Activated CD4-positive, alpha-beta T cell treated with anti-CD3 and anti-CD28 coated beads, Interleukin-2, amount 10 ng/mL, durations not matched to agents 24 days and 14 days (primary cell): Measurements from ENCODE around the gene TAF11L13. TPM values are rescaled to one million over a fixed set of nuclear protein-coding genes. Genes with fewer than 3 reads are reported as not detected.
"Not testable (repeated sequence)": the region's sequence is repeated elsewhere in the genome, so short reads cannot be mapped to it uniquely, and the experiment has no call there.

Experiments
- DNase-seq: peaks from one replicate; pipeline ENCODE4 v3.0.0; 2022
- H3K27ac Mint-ChIP-seq: one replicate; pipeline ENCODE4 v1.8.0; 2022; ENCODE audit warnings: mild to moderate bottlenecking, mixed read lengths
- H3K27me3 Mint-ChIP-seq: one replicate; pipeline ENCODE4 v1.8.0; 2022; ENCODE audit warnings: mixed read lengths
- H3K36me3 Mint-ChIP-seq: one replicate; pipeline ENCODE4 v1.8.0; 2022; ENCODE audit warnings: low read depth, mild to moderate bottlenecking, mixed read lengths
- H3K4me1 Mint-ChIP-seq: one replicate; pipeline ENCODE4 v1.8.0; 2021; ENCODE audit warnings: mixed read lengths
- H3K4me3 Mint-ChIP-seq: one replicate; pipeline ENCODE4 v1.8.0; 2022; ENCODE audit warnings: mild to moderate bottlenecking, moderate library complexity, mixed read lengths
- H3K9me3 Mint-ChIP-seq: one replicate; pipeline ENCODE4 v1.8.0; 2021; ENCODE audit warnings: mixed read lengths
- intact Hi-C: fragments of 100-400 bp; cut with micrococcal nuclease; formaldehyde crosslinking; loops from one replicate; pipeline ENCODE4 v1.15.1; 2023
- total RNA-seq: library from RNA; stranded (reverse); gene quantifications from 2 replicates; pipeline ENCODE4 v1.2.3, GENCODE V29; 2022

The TAF11L13 gene
- total RNA-seq, 1 donor from 2014 or later = not detected

DNA sequence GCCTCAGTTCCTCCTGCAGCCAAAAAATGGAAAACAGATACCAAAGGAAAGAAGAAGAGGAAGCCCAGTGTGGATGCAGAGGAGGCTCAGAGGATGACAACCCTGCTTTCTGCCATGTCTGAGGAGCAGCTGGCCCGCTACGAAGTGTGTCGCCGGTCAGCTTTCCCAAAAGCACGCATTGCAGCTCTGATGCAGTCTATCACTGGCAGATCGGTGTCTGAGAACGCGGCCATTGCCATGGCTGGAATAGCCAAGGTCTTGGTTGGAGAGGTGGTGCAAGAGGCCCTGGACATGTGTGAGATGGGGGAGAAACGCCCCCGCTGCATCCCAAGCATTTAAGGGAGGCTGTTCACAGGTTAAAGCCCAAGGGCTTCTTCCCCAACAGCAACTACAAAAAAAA, 17.3 kb downstream of the TAF11L13 start:
- H3K9me3 Mint-ChIP-seq, H3K4me3 Mint-ChIP-seq, H3K27me3 Mint-ChIP-seq, H3K36me3 Mint-ChIP-seq, H3K27ac Mint-ChIP-seq, intact Hi-C loops, DNase-seq, H3K4me1 Mint-ChIP-seq: not testable (repeated sequence)

DNA sequence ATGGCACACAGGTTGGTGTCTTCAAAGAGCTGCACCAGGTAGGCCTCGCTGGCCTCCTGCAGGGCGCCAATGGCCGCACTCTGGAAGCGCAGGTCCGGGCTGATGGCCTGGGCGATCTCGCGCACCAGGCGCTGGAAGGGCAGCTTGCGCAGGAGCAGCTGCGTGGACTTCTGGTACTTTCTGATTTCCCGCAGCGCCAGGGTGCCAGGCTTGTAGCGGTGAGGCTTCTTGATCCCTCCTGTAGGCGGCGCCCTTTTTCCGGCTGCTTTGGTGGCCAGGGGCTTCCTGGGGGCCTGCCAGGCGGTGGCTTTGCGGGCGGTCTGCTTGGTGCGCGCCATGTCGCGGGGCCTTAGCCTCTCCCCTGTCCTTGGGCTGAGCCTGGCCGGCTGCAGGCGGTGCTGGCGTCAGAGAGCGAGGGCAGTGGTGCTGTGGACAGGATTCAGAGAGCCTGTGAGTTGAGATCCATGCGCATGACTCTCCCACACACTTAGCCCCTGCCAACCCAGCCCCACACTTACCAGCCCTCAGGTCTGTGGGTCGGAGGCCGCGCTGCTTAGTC, 23.4 kb downstream of the TAF11L13 start:
- intact Hi-C loops = not testable (repeated sequence)

DNA sequence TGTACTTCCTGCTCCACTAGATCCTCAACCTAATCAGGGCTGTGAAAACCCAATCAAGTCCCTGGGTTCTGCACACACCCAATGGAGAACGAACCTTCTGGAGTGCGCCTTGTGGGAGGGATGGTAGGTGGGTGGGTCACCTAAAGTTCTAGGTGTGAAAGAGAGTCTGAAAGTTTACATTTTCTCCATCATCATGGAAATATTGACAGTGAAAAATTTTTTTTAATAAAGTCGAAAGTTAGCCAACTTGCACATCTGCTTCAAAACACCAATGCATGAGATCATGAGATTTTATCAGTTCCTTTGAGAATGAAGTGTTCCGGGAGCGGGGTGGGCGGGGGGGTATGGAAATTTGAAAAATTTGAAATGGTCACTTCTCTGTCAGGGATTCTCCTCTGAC, 24.0 kb downstream of the TAF11L13 start:
- intact Hi-C loops = no loop called here
- Mint-ChIP-seq H3K27me3 (no peaks in the 10 kb centered on the region), H3K4me3 (no peak overlapping the region), H3K36me3 (no peaks in the 10 kb centered on the region), H3K27ac (no peak overlapping the region), H3K9me3 (peaks cover 5% of the 10 kb centered on the region), H3K4me1 (no peaks in the 10 kb centered on the region)
- DNase-seq = no peak

More for the DNA sequence above, 23.4 kb downstream of the TAF11L13 start:
- H3K4me1 Mint-ChIP-seq, DNase-seq, H3K27ac Mint-ChIP-seq, H3K27me3 Mint-ChIP-seq, H3K4me3 Mint-ChIP-seq, H3K36me3 Mint-ChIP-seq, H3K9me3 Mint-ChIP-seq: not testable (repeated sequence)

DNA sequence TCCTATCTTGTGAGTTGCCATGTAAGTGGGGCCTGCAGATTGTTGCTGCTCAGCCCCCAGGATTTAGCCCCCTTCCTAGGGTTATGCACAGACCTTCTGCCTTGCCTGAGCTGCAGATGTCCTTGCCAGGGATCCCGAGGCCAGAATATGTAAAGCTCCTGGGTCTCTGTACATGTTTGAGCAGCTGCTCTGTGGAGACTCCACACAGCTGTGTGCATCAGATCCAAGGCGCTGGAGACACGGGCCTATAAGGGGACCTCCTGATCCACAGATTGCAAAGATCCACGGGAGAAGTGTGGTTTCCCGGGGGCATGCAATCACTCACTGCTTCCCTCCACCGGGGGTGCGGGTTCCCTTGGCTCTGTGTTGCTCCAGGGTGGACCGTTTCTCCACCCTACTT, 31.3 kb downstream of the TAF11L13 start:
- Mint-ChIP-seq H3K4me3 (no peak overlapping the region), H3K36me3 (no peaks in the 10 kb centered on the region), H3K4me1 (no peaks in the 10 kb centered on the region), H3K27ac (no peak overlapping the region), H3K9me3 (peaks cover 20% of the 10 kb centered on the region), H3K27me3 (no peaks in the 10 kb centered on the region)
- intact Hi-C loops = no loop called here
- no peak for DNase-seq

DNA sequence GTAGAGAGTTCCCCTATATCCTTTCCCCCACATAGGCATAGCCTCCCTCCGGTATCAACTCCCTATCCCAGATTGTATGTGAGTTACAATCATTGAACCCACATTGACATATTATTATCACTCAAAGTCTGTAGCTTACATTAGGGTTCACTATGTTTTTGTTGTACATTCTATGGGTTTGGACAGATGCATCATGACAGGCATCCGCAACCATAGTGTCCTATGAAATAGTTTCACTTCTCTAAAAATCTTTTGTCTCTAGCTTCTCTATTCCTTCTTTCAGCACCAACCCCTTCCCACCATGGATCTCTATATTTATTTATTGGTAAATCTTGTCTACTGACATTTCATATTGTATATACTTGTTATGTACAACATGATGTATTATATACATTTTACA, 33.9 kb downstream of the TAF11L13 start:
- Mint-ChIP-seq H3K36me3 (no peaks in the 10 kb centered on the region), H3K27ac (no peak overlapping the region), H3K9me3 (peaks cover 16% of the 10 kb centered on the region), H3K4me3 (no peak overlapping the region), H3K27me3 (no peaks in the 10 kb centered on the region), H3K4me1 (no peaks in the 10 kb centered on the region)
- no peak for DNase-seq
- intact Hi-C loops = no loop called here

DNA sequence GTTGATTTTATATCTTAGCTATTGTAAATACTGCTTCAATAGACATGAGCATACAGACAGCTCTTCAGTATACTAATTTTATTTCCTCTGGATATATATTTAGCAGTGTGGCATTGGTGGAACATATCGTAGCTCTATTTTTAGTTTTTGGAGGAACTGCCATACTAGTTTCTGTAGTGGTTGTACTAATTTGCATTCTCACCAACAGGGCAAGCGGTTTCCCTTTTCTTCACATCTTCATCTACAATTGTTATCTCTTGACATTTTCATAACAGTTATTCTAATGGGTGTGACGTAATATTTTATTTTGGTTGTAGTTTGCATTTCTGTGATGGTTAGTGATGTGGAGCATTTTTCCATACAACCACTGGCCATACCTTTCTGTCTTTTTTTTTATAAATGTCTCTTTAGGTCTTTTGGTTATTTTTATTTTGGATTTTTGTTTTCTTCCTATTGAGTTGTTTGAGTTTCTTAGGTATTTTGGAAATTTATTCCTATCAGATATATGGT, 34.9 kb downstream of the TAF11L13 start:
- DNase-seq = no peak
- H3K4me1 Mint-ChIP-seq = no peaks in the 10 kb centered on the region
- intact Hi-C loops = no loop called here
- no peak overlapping the region for H3K27ac Mint-ChIP-seq
- no peak overlapping the region for H3K4me3 Mint-ChIP-seq
- H3K36me3 Mint-ChIP-seq = no peaks in the 10 kb centered on the region
- peaks cover 18% of the 10 kb centered on the region for H3K9me3 Mint-ChIP-seq
- H3K27me3 Mint-ChIP-seq = no peaks in the 10 kb centered on the region

DNA sequence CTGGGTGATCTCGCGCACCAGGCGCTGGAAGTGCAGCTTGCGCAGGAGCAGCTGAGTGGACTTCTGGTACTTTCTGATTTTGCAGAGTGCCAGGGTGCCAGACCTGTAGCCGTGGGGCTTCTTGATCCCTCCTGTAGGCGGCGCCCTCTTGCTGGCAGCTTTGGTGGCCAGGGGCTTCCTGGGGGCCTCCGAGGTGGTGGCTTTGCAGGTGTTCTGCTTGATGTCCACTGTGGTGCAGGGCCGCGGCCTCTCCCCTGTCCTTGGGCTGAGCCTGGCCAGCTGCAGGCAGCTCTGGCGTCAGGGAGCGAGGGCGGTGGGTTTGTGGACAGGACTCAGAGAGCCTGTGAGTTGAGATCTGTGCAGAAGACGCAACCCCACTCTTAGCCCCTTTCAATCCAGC, 38.5 kb downstream of the TAF11L13 start:
- H3K4me3 Mint-ChIP-seq = no peak overlapping the region
- DNase-seq = no peak
- H3K27me3 Mint-ChIP-seq = no peaks in the 10 kb centered on the region
- peaks cover 10% of the 10 kb centered on the region for H3K9me3 Mint-ChIP-seq
- H3K27ac Mint-ChIP-seq = no peak overlapping the region
- intact Hi-C loops = no loop called here
- H3K36me3 Mint-ChIP-seq = no peaks in the 10 kb centered on the region
- H3K4me1 Mint-ChIP-seq = no peaks in the 10 kb centered on the region

DNA sequence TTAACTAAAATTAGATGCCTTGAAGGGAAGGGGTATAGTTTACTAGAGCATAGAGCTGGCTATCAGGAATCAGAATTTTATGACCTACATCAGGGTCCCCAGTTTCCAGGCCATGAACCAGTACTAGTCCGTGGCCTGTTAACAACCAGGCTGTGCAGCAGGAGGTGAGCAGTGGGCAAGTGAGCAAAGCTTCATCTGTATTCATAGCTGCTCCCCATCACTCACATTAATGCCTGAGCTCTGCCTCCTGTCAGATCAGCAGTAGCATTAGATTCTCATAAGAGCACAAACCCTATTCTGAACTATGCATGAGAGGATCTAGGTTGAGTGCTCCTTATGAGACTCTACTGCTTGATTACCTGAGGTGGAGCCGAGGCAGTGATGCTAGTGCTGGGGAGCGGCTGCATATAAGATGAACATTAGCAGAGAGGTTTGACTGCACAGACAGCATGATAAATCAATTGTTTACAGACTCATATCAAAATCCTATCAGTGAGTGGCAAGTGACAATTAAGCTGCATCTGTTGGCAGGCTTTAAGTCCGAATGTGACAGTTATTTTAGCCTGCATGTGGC, 47.0 kb downstream of the TAF11L13 start:
- Mint-ChIP-seq H3K36me3 (no peaks in the 10 kb centered on the region), H3K27me3 (no peaks in the 10 kb centered on the region), H3K27ac (no peak overlapping the region), H3K4me1 (no peaks in the 10 kb centered on the region), H3K4me3 (no peak overlapping the region), H3K9me3 (no peaks in the 10 kb centered on the region)
- DNase-seq = no peak
- intact Hi-C loops = no loop called here

DNA sequence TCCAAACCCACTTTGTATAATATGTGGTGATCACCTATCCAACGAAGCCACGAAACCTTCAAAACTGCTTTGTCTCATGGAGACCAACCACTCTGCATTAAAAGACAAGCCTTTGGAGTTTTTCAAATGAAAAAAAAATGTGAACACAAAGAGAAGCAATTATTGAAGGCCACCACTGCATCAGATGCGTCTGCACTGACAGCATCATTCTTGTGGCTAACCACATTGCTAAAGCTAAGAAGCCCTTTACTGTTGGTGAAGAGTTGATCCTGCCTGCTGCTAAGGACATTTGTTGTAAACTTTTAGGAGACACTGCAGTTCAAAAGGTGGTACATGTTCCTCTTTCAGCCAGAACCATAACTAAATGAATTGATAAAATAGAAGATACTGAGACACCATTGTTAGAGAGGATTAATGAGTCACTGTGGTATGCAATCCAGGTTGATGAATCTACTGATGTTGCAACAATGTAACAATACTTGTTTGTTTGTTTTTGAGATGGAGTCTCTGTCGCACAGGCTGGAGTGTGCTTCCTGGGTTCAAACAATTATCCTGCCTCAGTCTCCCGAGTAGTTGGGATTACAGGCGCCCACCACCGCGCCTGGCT, 47.8 kb downstream of the TAF11L13 start:
- intact Hi-C loops = no loop called here
- Mint-ChIP-seq H3K9me3 (no peaks in the 10 kb centered on the region), H3K27ac (no peak overlapping the region), H3K4me1 (no peaks in the 10 kb centered on the region), H3K36me3 (no peaks in the 10 kb centered on the region), H3K27me3 (no peaks in the 10 kb centered on the region), H3K4me3 (no peak overlapping the region)
- DNase-seq = no peak

DNA sequence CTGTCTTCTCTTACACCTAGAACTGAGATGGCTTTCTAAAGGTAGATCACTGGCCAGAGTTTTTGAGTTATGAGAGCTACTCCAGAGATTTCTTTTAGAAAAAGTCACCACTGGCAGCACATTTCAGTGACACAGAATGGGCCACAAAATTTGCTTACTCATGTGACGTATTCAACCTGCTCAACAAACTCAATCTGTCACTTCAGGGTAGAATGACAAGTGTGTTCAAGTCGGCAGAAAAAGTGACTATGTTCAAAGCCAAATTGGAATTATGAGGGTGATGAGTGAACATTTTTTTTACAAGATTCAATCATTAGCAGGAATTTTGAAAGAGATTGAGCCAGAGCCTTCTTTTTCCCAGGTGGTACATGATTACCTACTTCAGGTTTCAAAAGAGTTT, 48.8 kb downstream of the TAF11L13 start:
- Mint-ChIP-seq H3K4me3 (no peak overlapping the region), H3K36me3 (no peaks in the 10 kb centered on the region), H3K9me3 (no peaks in the 10 kb centered on the region), H3K27ac (no peak overlapping the region), H3K4me1 (no peaks in the 10 kb centered on the region), H3K27me3 (no peaks in the 10 kb centered on the region)
- intact Hi-C loops = no loop called here
- no peak for DNase-seq

Other genes with a start within 250 kb of the TAF11L13 start
- gene TAF11L2, start 133.9 kb upstream of the TAF11L13 start, total RNA-seq = not detected in 2 replicates
- gene TAF11L3, start 113.7 kb upstream of the TAF11L13 start, total RNA-seq = not detected in 2 replicates
- gene TAF11L4, start 110.3 kb upstream of the TAF11L13 start, total RNA-seq = not detected in 2 replicates
- gene TAF11L5, start 106.9 kb upstream of the TAF11L13 start, total RNA-seq = not detected in 2 replicates
- not detected in 2 replicates for gene TAF11L6, start 103.4 kb upstream of the TAF11L13 start, total RNA-seq
- not detected in 2 replicates for gene TAF11L7, start 46.3 kb upstream of the TAF11L13 start, total RNA-seq
- gene TAF11L8, start 41.1 kb upstream of the TAF11L13 start, total RNA-seq = not detected in 2 replicates
- not detected in 2 replicates for gene TAF11L9, start 37.7 kb upstream of the TAF11L13 start, total RNA-seq
- not detected in 2 replicates for gene TAF11L10, start 34.3 kb upstream of the TAF11L13 start, total RNA-seq
- not detected in 2 replicates for gene TAF11L11, start 27.9 kb upstream of the TAF11L13 start, total RNA-seq
- gene TAF11L12, start 21.7 kb upstream of the TAF11L13 start, total RNA-seq = not detected in 2 replicates
- gene TAF11L14, start 2.4 kb downstream of the TAF11L13 start, total RNA-seq = not detected in 2 replicates